ENCODE data around the gene ANKRD33B. TPM values are rescaled to one million over a fixed set of nuclear protein-coding genes. Genes with fewer than 3 reads are reported as not detected.

ANKRD33B gene
- total and polyA plus RNA-seq, 9 of the 15 experiments (the other 6 are each of a cell fraction or from before 2014, with no cell fraction given): 0.10 to 1.7 (median 0.40) TPM

- no peak overlapping the region for H3K9ac ChIP-seq (ENCODE audit: insufficient read depth in 1 of 2, low read depth in 2 of 2, low read length in 2 of 2)
- CTCF ChIA-PET (ENCODE audit: low intra/inter-chr PET ratio): no interaction called here
- H3K9me1 ChIP-seq (ENCODE audit: control insufficient read depth, insufficient read depth, low read length): no peaks in the 10 kb centered on the region
- peaks cover 10 to 34% of the 10 kb centered on the region in 2 experiments; a peak in 3 of 5 replicates for H3K27me3 ChIP-seq (ENCODE audit: control insufficient read depth in 2 of 2, insufficient read depth in 2 of 2, low read length in 2 of 2)
- POLR2A ChIA-PET: interaction anchor here (0.9 to 1.1 kb wide), 2 partner anchors 11 to 28 kb away, joined by 3 to 5 read pairs; no protein-coding TSS in a partner anchor
- TF ChIP-seq RBM39 (optimal IDR thresholded peaks at IDR 0.05; ENCODE audit: low read depth, low read length) (no peak), RBBP5 (IDR thresholded peaks at IDR 0.05; ENCODE audit: borderline replicate concordance, insufficient read depth, low read length, poor library complexity, severe bottlenecking) (no peak), SNRNP70 (optimal IDR thresholded peaks at IDR 0.05; ENCODE audit: low read depth, low read length) (no peak), ZNF184 (CRISPR knock-in tag; IDR thresholded peaks at IDR 0.05) (no peak), GTF2F1 (IDR thresholded peaks at IDR 0.05; ENCODE audit: low read depth, low read length) (no peak), ZNF77 (CRISPR knock-in tag; IDR thresholded peaks at IDR 0.05) (no peak), ZNF239 (CRISPR knock-in tag; IDR thresholded peaks at IDR 0.05) (no peak), RERE (CRISPR knock-in tag; IDR thresholded peaks at IDR 0.05; ENCODE audit: borderline replicate concordance) (no peak), STAT5B (CRISPR knock-in tag; IDR thresholded peaks at IDR 0.05) (no peak), NR2F6 (CRISPR knock-in tag; IDR thresholded peaks at IDR 0.05) (no peak), GATAD2B (IDR thresholded peaks at IDR 0.05; ENCODE audit: borderline replicate concordance) (no peak), HOXB6 (CRISPR knock-in tag; IDR thresholded peaks at IDR 0.05; ENCODE audit: borderline replicate concordance) (no peak), CAMTA2 (CRISPR knock-in tag; conservative IDR thresholded peaks at IDR 0.05) (no peak)
- peaks cover 6% of the 10 kb centered on the region for H4K20me1 ChIP-seq (replicated peaks; ENCODE audit: control insufficient read depth, insufficient read depth, low read length)
- peaks cover 0 to 4% of the 10 kb centered on the region in 2 experiments; a peak in 1 of 5 replicates for H3K4me1 ChIP-seq (replicated peaks in 1 of 2; ENCODE audit: control insufficient read depth in 2 of 2, insufficient read depth in 2 of 2, low read length in 2 of 2)
- H3K4me3 ChIP-seq: no peak overlapping the region
- in situ Hi-C loops (cut with MboI): no loop called here
- H3K4me2 ChIP-seq (ENCODE audit: insufficient read depth, low read length): no peak overlapping the region
- no peak for FAIRE-seq
- ATAC-seq: no peak
- no peak overlapping the region for H2AFZ ChIP-seq (ENCODE audit: low read depth, low read length)
- no peaks in the 10 kb centered on the region for H3K36me3 ChIP-seq (ENCODE audit: control insufficient read depth, insufficient read depth, low read length)
- H3K27ac ChIP-seq (ENCODE audit: extremely low read depth, low read depth, low read length): no peak overlapping the region
- no peak for DNase-seq (ENCODE audit: extremely low read depth in 1 of 4, low spot score in 3 of 4)
- intact Hi-C loops (cut with micrococcal nuclease): no loop called here
- no peaks in the 10 kb centered on the region for H3K9me3 ChIP-seq (replicated peaks; ENCODE audit: control insufficient read depth, insufficient read depth, low read depth, low read length)
- 37% methylated on average over 10 of the region's 10 CpGs for WGBS (ENCODE audit: insufficient coverage, low coverage, missing lambda C conversion rate)
- no TSS peak for BruUV-seq (replicated peaks)
- H3K79me2 ChIP-seq (ENCODE audit: control insufficient read depth, insufficient read depth, low read length): no peaks in the 10 kb centered on the region
These were observed 53.2 kb downstream of the ANKRD33B start for GRCh38 chr5:10617103-10617502.

Data from K562 (cell line).